ENCODE data around the gene UGT1A9.
"Not testable (repeated sequence)": the region's sequence is repeated elsewhere in the genome, so short reads cannot be mapped to it uniquely, and the experiment has no call there.

Gene UGT1A9

GRCh38 chr2:233671290-233672161 lies at the start of gene UGT1A9:
TSS of gene UGT1A9 (plus strand) at chr2:233671898. CDS start at chr2:233671935, 37 bp downstream.
- no peak for DNase-seq

- DNase-seq: no peak
Observed at GRCh38 chr2:233627331-233628025, 44.2 kb upstream of the UGT1A9 start.

GRCh38 chr2:233636306-233636705 lies 35.4 kb upstream of the UGT1A9 start, which contains the start of gene UGT1A10:
TSS of gene UGT1A10 (plus strand) at chr2:233636448. CDS start at chr2:233636523, 75 bp downstream.
- not testable (repeated sequence) for DNase-seq

GRCh38 chr2:233638836-233639235 lies 32.9 kb upstream of the UGT1A9 start:
- no peak for DNase-seq

GRCh38 chr2:233639860-233640259 lies 31.8 kb upstream of the UGT1A9 start:
- no peak for DNase-seq

- no peak for DNase-seq
Observed at GRCh38 chr2:233643128-233643527, 28.6 kb upstream of the UGT1A9 start.

- not testable (repeated sequence) for DNase-seq
Observed at GRCh38 chr2:233646033-233646432, 25.7 kb upstream of the UGT1A9 start.

GRCh38 chr2:233650981-233651380 lies 20.7 kb upstream of the UGT1A9 start:
- no peak for DNase-seq

GRCh38 chr2:233651430-233651829 lies 20.3 kb upstream of the UGT1A9 start:
- no peak for DNase-seq

- no peak for DNase-seq
Observed at GRCh38 chr2:233654501-233654900, 17.2 kb upstream of the UGT1A9 start.

GRCh38 chr2:233655043-233655442 lies 16.7 kb upstream of the UGT1A9 start:
- no peak for DNase-seq

GRCh38 chr2:233655943-233656342 lies 15.8 kb upstream of the UGT1A9 start:
- DNase-seq: not testable (repeated sequence)

GRCh38 chr2:233656443-233656842 lies 15.3 kb upstream of the UGT1A9 start:
- DNase-seq: no peak

GRCh38 chr2:233658610-233659009 lies 13.1 kb upstream of the UGT1A9 start:
- no peak for DNase-seq

GRCh38 chr2:233663911-233664310 lies 7.8 kb upstream of the UGT1A9 start:
- no peak for DNase-seq

- DNase-seq: no peak
Observed at GRCh38 chr2:233668605-233669260, 3.0 kb upstream of the UGT1A9 start.

GRCh38 chr2:233672886-233673285 lies 1.2 kb downstream of the UGT1A9 start:
- DNase-seq: no peak

- no peak for DNase-seq
Observed at GRCh38 chr2:233673896-233674295, 2.2 kb downstream of the UGT1A9 start.

GRCh38 chr2:233674314-233674713 lies 2.6 kb downstream of the UGT1A9 start:
- no peak for DNase-seq

- no peak for DNase-seq
Observed at GRCh38 chr2:233674995-233675394, 3.3 kb downstream of the UGT1A9 start.

GRCh38 chr2:233676046-233676445 lies 4.3 kb downstream of the UGT1A9 start:
- DNase-seq: no peak

GRCh38 chr2:233679196-233679595 lies 7.5 kb downstream of the UGT1A9 start:
- no peak for DNase-seq

GRCh38 chr2:233680361-233681045 lies 8.8 kb downstream of the UGT1A9 start:
- DNase-seq: no peak

All from NCI-H187 (cell line).